GM19035 (cell line): ENCODE results near the gene SRGAP1.
"Not testable (repeated sequence)": the region's sequence is repeated elsewhere in the genome, so short reads cannot be mapped to it uniquely, and the experiment has no call there.

Source experiments
- ATAC-seq: cut with Tn5 transposase; IDR thresholded peaks from one replicate; pipeline ENCODE4 v1.9.1; 2021; ENCODE audit not compliant: unreplicated experiment

Gene SRGAP1

GRCh38 chr12:64102339-64102738, 257.8 kb downstream of the SRGAP1 start:
- no peak for ATAC-seq

- no peak for ATAC-seq
Observed at GRCh38 chr12:64103825-64104740, 259.6 kb downstream of the SRGAP1 start.

GRCh38 chr12:64105026-64105425, 260.5 kb downstream of the SRGAP1 start:
- no peak for ATAC-seq

- no peak for ATAC-seq
Observed at GRCh38 chr12:64107776-64108175, 263.3 kb downstream of the SRGAP1 start.

- ATAC-seq, result no peak
Observed at GRCh38 chr12:64109706-64110105, 265.2 kb downstream of the SRGAP1 start.

GRCh38 chr12:64110864-64111263, 266.4 kb downstream of the SRGAP1 start:
- no peak for ATAC-seq

GRCh38 chr12:64116969-64117368, 272.5 kb downstream of the SRGAP1 start:
- ATAC-seq, result no peak

- ATAC-seq, result no peak
Observed at GRCh38 chr12:64120568-64120967, 276.1 kb downstream of the SRGAP1 start.

GRCh38 chr12:64121086-64121485, 276.6 kb downstream of the SRGAP1 start:
- not testable (repeated sequence) for ATAC-seq

- no peak for ATAC-seq
Observed at GRCh38 chr12:64122154-64122553, 277.7 kb downstream of the SRGAP1 start.

GRCh38 chr12:64122995-64123394, 278.5 kb downstream of the SRGAP1 start:
- ATAC-seq, result no peak

- no peak for ATAC-seq
Observed at GRCh38 chr12:64123448-64123847, 278.9 kb downstream of the SRGAP1 start.

- no peak for ATAC-seq
Observed at GRCh38 chr12:64124511-64125197, 280.2 kb downstream of the SRGAP1 start.

- ATAC-seq, result no peak
Observed at GRCh38 chr12:64125913-64126312, 281.4 kb downstream of the SRGAP1 start.

- no peak for ATAC-seq
Observed at GRCh38 chr12:64127811-64128210, 283.3 kb downstream of the SRGAP1 start.

- ATAC-seq, result no peak
Observed at GRCh38 chr12:64128366-64128765, 283.9 kb downstream of the SRGAP1 start.

GRCh38 chr12:64130476-64130875, 286.0 kb downstream of the SRGAP1 start:
- not testable (repeated sequence) for ATAC-seq

GRCh38 chr12:64131456-64131855, 287.0 kb downstream of the SRGAP1 start:
- not testable (repeated sequence) for ATAC-seq

- not testable (repeated sequence) for ATAC-seq
Observed at GRCh38 chr12:64132672-64133071, 288.2 kb downstream of the SRGAP1 start.

- no peak for ATAC-seq
Observed at GRCh38 chr12:64137117-64137516, 292.6 kb downstream of the SRGAP1 start.

- ATAC-seq, result no peak
Observed at GRCh38 chr12:64139021-64139420, 294.5 kb downstream of the SRGAP1 start.

- no peak for ATAC-seq
Observed at GRCh38 chr12:64142382-64142781, 297.9 kb downstream of the SRGAP1 start.
